ENCODE measurements around the gene B4GALT1.
"Not testable (repeated sequence)": the region's sequence is repeated elsewhere in the genome, so short reads cannot be mapped to it uniquely, and the experiment has no call there.

Gene B4GALT1

DNA sequence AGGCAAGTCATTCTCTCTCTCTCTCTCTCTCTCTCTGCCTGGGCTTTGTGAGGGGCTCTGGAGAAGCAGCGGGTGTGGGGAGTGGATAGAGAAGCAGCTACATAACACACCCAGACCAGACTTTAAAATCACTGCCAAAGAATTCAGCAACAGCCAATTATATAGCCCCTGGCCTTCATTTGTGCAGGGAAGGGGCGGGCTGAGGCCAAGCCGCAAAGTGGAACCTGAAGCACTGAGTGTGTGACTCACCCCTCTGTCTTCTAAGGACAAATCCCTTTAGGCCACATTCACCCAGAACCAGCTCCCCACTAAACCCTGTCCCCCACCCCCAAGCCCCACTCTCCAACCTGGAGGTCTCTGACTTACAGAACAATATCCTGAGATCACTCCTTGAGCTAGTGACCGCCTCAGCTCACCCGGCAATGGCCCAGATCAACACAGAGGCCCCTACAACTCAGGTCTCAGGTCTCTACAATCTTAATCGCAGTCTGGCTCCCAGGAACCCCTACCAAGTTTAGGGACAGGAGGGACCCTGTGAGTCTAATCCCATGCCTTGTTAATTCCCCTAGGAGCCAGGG lies 6.0 kb downstream of the B4GALT1 start:
- DNase-seq = peak; percentile 61 to 64

GRCh38 chr9:33160446-33160845 lies 6.7 kb downstream of the B4GALT1 start:
- not testable (repeated sequence) for DNase-seq

- peak; percentile 73 to 78 for DNase-seq
Measured at GRCh38 chr9:33159777-33160127, 7.4 kb downstream of the B4GALT1 start.

GRCh38 chr9:33158843-33159776 lies 8.0 kb downstream of the B4GALT1 start:
- DNase-seq = peak; percentile 68 to 73

DNA sequence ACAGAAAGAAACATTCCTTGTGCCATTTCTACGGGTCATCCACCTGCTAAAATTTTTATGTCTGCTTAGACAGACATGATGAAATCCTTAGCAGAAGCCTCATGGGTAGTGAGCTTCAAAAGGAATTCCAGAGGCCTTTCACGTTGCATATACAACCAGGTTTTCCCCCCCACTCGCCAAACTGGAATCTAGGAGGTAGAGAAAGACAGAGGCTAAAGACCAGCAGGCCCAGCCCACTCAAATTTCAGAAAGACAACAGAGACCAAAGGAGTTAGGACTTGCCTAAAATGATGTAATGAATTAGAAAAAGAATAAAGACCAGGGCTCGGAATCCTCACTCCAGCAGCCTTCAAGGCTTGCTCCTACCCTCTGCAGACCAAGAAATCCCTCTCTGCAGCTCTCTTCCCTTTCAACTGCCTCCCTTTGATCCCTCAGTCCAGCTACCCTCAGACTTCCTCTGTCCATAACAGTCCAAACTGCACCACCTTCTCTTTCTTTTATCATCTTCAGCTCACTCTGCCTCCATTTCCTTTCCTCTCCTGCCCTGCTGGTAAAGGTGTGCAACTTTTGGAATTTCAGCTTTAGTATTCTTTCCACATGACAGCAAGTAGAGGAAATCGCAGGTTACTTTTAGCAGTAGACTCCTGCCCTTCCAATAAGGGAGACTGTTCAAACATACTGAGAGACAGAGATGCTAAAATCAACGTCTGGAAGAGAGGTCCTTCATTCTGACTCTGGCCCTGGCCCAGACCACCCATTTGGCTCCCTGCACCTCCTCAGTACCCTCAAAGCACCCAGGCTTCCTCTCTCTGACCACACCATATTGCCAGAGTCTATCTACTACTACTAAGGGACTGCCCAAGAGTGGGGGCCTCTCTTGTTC lies 8.9 kb downstream of the B4GALT1 start:
- no peak for DNase-seq

DNA sequence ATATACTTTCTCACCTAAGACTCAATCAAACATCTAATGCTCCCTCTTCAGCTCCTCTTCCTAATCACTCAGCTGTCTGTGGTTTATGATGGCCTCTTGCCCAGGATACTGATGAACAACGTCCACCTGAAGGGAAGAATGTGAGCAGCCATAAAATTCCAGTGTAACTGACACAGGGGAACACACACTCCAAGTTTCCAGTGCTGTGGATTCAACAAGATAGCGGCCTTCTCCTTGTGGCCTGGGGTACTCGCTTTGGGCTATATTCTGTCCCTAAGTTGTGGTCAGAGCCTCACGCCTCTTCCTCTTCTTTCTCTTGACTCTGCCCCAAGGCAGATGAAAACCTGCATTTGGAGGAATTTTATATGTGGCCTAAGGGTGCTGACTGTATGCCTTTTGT lies 11.7 kb downstream of the B4GALT1 start:
- no peak for DNase-seq

DNA sequence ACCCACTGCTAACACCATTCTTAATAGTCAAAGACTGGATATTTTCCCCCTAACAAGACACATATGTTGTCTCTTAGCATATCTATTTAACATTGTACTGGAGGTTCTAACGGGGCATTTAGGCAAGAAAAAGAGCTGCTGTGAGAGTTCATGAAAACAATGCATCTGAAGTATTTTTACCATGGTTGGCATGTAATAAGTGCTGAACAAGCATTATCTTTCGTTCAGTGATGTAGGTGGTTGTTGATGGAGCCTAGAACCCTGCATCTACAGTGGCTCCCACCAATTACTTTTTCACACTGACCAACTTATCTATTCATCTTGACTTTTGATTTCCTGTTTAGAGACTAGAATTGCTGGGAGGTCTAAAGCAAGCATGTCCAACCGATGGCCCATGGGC lies 12.8 kb downstream of the B4GALT1 start:
- no peak for DNase-seq

DNA sequence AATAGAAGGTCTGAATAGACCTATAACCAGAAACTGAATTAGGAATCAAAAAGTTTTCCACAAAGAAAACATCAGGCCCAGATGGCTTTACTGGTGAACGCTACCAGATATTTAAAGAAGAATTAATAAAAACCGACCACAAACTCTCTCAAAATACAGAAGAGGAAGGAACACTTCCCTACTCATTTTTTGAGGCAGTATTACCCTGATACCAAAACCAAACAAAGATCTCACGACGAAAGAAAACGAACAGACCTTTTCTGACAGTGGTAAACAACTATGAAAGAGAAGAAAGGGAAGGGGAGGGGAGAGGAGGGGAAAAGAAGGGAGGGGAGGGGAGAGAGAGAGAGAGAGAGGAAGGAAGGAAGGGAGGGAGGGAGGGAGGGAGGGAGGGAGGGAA lies 13.5 kb downstream of the B4GALT1 start:
- no peak for DNase-seq

DNA sequence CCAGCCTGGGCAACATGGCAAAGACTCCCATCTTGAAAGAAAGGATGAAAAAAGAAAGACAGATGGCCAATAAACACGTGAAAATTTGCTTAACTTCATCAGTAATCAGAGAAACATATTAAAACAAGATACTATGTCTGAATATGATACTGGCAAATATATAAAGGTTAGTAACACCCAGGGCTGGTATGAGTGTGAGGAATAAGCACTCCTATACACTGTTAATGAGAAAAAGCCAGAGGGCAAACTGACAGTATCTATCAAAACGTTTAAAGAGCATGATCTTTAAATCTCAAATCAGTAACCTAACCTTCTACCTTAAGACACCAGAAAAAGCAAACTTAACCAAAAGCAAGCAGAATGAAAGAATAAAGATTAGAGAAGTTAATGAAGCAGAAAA lies 14.1 kb downstream of the B4GALT1 start:
- no peak for DNase-seq

DNA sequence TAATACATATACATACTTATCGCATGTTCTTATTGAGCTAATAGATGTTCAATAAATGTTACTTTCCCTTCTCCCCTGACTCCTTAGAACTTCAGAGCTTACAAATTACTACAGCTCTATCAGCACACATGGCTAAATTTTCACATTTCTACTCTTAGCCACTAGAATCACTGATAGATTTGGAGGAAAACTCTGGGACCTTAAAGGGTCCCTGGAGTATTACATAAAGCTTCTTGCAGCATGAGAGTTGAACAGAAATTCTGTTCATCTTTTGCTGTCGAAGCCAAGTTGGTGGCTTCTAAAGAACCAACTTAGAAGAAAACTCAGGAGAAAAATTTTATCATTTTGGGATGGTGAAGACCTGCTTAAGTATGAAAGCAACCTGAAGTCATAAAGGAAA lies 15.5 kb downstream of the B4GALT1 start:
- no peak for DNase-seq

GRCh38 chr9:33151007-33151557 lies 16.1 kb downstream of the B4GALT1 start:
- DNase-seq = no peak

GRCh38 chr9:33148367-33149014 lies 18.6 kb downstream of the B4GALT1 start:
- DNase-seq = no peak

- no peak for DNase-seq
Measured at GRCh38 chr9:33147416-33148169, 19.5 kb downstream of the B4GALT1 start.

DNA sequence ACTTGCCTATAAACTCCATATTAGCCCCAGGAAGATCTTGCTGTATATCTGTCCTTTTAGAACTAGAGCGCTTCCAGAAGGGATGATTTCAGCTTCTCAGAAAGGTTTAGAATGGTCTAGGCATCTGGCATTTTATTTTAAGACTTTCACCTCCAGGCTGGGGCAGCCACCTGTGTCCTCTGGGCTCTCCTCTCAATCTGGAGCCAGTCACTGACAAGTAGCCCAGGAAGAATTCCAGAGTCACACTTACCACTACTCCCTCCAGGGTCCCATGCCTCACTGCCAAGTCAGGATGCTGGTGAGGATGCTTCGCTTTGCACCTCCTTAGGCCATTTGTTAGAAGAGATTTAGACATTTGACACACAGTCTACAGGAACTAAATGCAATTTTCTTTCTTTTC lies 20.8 kb downstream of the B4GALT1 start:
- no peak for DNase-seq

DNA sequence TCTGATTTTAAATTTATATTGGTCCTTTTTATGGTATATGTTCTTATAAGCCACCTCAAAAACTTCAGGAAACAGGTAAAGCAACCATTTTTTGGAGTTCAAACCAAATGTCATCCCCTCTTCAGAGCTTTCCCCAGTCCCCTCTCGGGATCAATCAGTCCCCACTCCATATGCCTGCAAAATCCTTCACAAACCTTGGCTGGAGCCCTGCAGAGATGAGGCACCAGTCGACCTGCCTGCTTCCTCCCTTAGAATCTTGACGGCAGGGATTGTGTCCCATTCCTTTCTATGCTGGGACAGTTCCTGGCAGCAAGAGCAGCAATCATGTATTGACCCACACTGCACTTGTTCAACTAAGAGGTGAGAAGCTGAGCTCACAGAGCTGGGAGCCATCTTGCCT lies 22.6 kb downstream of the B4GALT1 start:
- DNase-seq = no peak

DNA sequence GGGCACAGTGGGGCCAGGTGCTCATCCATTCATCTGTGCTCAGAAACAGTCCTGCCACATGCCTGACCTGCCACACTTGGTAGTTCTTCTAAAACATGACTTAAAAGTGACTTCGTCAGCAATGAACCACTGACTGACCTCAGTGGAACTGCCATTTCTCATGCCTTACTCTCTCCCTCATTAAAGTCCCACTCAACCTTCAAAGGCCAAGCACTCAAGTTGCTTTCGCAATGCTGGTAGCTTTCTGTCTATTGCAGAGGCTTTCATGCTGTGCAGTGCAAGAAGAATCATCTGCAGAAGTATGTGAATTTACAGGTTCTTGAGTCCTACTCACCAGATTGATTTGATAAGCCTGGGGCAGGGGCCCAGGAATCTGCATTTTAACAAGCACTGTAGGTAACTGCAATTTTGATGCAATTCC lies 23.9 kb downstream of the B4GALT1 start:
- no peak for DNase-seq

GRCh38 chr9:33142535-33142934 lies 24.6 kb downstream of the B4GALT1 start:
- DNase-seq = peak in 1 of 2 donors; percentile 43

- no peak for DNase-seq
Measured at GRCh38 chr9:33140401-33141360, 26.5 kb downstream of the B4GALT1 start.

DNA sequence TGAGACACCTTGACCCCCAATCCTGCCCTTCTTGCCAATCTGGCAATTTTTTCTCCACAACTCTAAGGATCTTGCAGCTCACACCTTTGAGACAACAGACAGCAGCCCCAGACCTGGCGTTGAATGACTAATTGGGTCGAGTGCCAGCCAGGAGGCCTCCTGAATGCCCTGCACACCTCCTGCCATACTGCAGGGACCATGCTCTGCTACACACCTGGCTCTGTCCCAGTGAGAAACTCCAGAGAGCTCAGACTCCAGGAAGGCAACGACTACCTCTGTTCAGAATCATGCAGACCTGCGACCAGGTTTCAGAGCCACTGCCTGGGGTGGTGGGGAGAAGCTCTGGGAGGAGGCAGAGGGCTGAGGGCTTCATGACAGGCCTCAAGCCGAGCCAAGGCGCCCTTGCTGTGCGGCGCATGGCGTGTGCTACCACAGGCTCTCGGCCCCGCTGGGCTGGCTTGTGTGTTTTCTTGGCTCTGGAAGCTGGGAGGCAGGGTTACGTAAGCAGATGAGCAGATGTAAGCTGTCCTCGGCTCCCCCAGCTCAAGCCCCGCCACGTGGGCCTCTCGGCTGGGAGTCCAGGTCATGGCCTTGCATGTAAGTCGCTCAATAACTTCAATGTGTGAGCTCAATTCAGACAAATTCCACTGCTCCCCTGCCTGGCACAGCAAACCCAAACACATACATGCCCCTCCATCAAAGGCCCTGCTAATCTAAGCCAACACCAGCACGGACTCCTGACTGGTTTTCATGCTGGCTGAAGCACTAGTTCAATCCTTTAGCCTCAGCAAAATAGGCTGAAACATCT lies 27.5 kb downstream of the B4GALT1 start:
- no peak for DNase-seq

GRCh38 chr9:33138768-33139167 lies 28.4 kb downstream of the B4GALT1 start:
- no peak for DNase-seq
